Trophoblast cell (in vitro differentiated cells and primary cell): ENCODE data around the gene KIFBP.
"Not testable (repeated sequence)": the region's sequence is repeated elsewhere in the genome, so short reads cannot be mapped to it uniquely, and the experiment has no call there.

ENCODE experiments used
- DNase-seq, 2 donors: peaks; one replicate each; pipeline ENCODE4 v3.0.0-alpha.2; 2016
- H2AFZ ChIP-seq: 2 replicates; pipeline ENCODE4 v1.6.1; 2013; ENCODE audit warnings: low read length, moderate library complexity, mild to moderate bottlenecking; ENCODE audit not compliant: insufficient read depth, poor library complexity
- H2AK5ac ChIP-seq: 2 replicates; pipeline ENCODE4 v1.6.1; 2013; ENCODE audit warnings: mild to moderate bottlenecking, low read length
- H2BK120ac ChIP-seq: 2 replicates; pipeline ENCODE4 v1.6.1; 2013; ENCODE audit warnings: low read length, mild to moderate bottlenecking, moderate library complexity; ENCODE audit not compliant: insufficient read depth, poor library complexity
- H2BK12ac ChIP-seq: 2 replicates; pipeline ENCODE4 v1.6.1; 2013; ENCODE audit warnings: mild to moderate bottlenecking, low read length, moderate library complexity
- H2BK5ac ChIP-seq: 2 replicates; pipeline ENCODE4 v1.6.1; 2013; ENCODE audit warnings: low read length, low read depth, moderate library complexity, mild to moderate bottlenecking; ENCODE audit not compliant: poor library complexity
- H3K14ac ChIP-seq: 2 replicates; pipeline ENCODE4 v1.6.1; 2013; ENCODE audit warnings: mild to moderate bottlenecking, low read length
- H3K18ac ChIP-seq: 2 replicates; pipeline ENCODE4 v1.6.1; 2013; ENCODE audit warnings: mild to moderate bottlenecking, low read length
- H3K23ac ChIP-seq: 2 replicates; pipeline ENCODE4 v1.6.1; 2013; ENCODE audit warnings: low read length
- H3K27ac ChIP-seq: 2 replicates; pipeline ENCODE4 v1.5.1; 2013; ENCODE audit warnings: low read depth, mild to moderate bottlenecking, inconsistent platforms, low read length, moderate library complexity
- H3K27me3 ChIP-seq: 2 replicates; pipeline ENCODE4 v1.6.1; 2013; ENCODE audit warnings: inconsistent platforms, mild to moderate bottlenecking, low read length, moderate library complexity; ENCODE audit not compliant: insufficient read depth
- H3K36me3 ChIP-seq, 2 experiments: 1 replicate in 1 of 2; 2 replicates in 1 of 2; pipeline ENCODE4 v1.6.1; 2013; ENCODE audit warnings: low read length in 2 of 2, mild to moderate bottlenecking in 2 of 2, moderate library complexity in 1 of 2; ENCODE audit not compliant: insufficient read depth in 2 of 2, control insufficient read depth in 1 of 2
- H3K4ac ChIP-seq: 2 replicates; pipeline ENCODE4 v1.6.1; 2013; ENCODE audit warnings: low read depth, mild to moderate bottlenecking, low read length, moderate library complexity
- H3K4me1 ChIP-seq, 2 experiments: 1 replicate in 1 of 2; 2 replicates in 1 of 2; pipeline ENCODE4 v1.6.1; 2013; ENCODE audit warnings: low read length in 2 of 2, mild to moderate bottlenecking in 2 of 2, moderate library complexity in 1 of 2; ENCODE audit not compliant: insufficient read depth in 2 of 2, control insufficient read depth in 1 of 2
- H3K4me2 ChIP-seq: 2 replicates; pipeline ENCODE4 v1.6.1; 2013; ENCODE audit warnings: inconsistent platforms, mild to moderate bottlenecking, low read length, moderate library complexity
- H3K4me3 ChIP-seq: 2 replicates; pipeline ENCODE4 v1.5.1; 2013; ENCODE audit warnings: mild to moderate bottlenecking, low read depth, low read length, inconsistent platforms
- H3K79me1 ChIP-seq: one replicate; pipeline ENCODE4 v1.6.1; 2013; ENCODE audit warnings: low read length
- H3K79me2 ChIP-seq: 2 replicates; pipeline ENCODE4 v1.6.1; 2013; ENCODE audit warnings: low read length, mild to moderate bottlenecking; ENCODE audit not compliant: control insufficient read depth, insufficient read depth, poor library complexity
- H3K9ac ChIP-seq: 2 replicates; pipeline ENCODE4 v1.6.1; 2013; ENCODE audit warnings: mild to moderate bottlenecking, low read length
- H3K9me3 ChIP-seq: 2 replicates; pipeline ENCODE4 v1.6.1; 2013; ENCODE audit warnings: low read depth, mild to moderate bottlenecking, control low read depth, inconsistent platforms, low read length; ENCODE audit not compliant: insufficient read depth
- H4K12ac ChIP-seq: 2 replicates; pipeline ENCODE4 v1.6.1; 2013; ENCODE audit warnings: low read depth, mild to moderate bottlenecking, low read length, moderate library complexity
- H4K8ac ChIP-seq: 2 replicates; pipeline ENCODE4 v1.6.1; 2013; ENCODE audit warnings: low read depth, mild to moderate bottlenecking, low read length, moderate library complexity
- H4K91ac ChIP-seq: one replicate; pipeline ENCODE4 v1.6.1; 2013; ENCODE audit warnings: low read depth, mild to moderate bottlenecking, low read length, moderate library complexity
- WGBS: extraction: QIAGEN DNeasy Blood & Tissue Kit; methylation state at CpG from one replicate; pipeline ENCODE4 v1.1.7; 2013; ENCODE audit warnings: missing lambda C conversion rate; ENCODE audit not compliant: insufficient read length, insufficient coverage; ENCODE audit errors: extremely low coverage; 5-methylcytosine and 5-hydroxymethylcytosine counted together

KIFBP gene

GRCh38 chr10:68975936-68976473 is 12.6 kb upstream of the KIFBP start:
- not testable (repeated sequence) for H4K8ac ChIP-seq, H3K9ac ChIP-seq, H3K9me3 ChIP-seq, H2BK120ac ChIP-seq, H3K27ac ChIP-seq, H3K23ac ChIP-seq, H3K4me3 ChIP-seq, H2BK5ac ChIP-seq, H3K4ac ChIP-seq, H2AFZ ChIP-seq, H3K4me2 ChIP-seq, H3K14ac ChIP-seq, H3K4me1 ChIP-seq, H2AK5ac ChIP-seq, H2BK12ac ChIP-seq, H4K12ac ChIP-seq, DNase-seq, H3K27me3 ChIP-seq, H4K91ac ChIP-seq, H3K79me1 ChIP-seq, H3K18ac ChIP-seq, H3K79me2 ChIP-seq
- WGBS, result no CpG with 5 or more reads among the region's 5 CpGs
- H3K36me3 ChIP-seq, result peaks cover 37 to 55% of the 10 kb centered on the region in 2 experiments

- DNase-seq, H2AFZ ChIP-seq, H3K18ac ChIP-seq, H3K4me2 ChIP-seq, H3K23ac ChIP-seq, H3K9me3 ChIP-seq, H3K79me2 ChIP-seq, H3K79me1 ChIP-seq, H3K4me3 ChIP-seq, H3K4me1 ChIP-seq, H3K27me3 ChIP-seq, H3K4ac ChIP-seq, H2AK5ac ChIP-seq, H4K91ac ChIP-seq, H2BK5ac ChIP-seq, H3K27ac ChIP-seq, H4K8ac ChIP-seq, H2BK120ac ChIP-seq, H2BK12ac ChIP-seq, H4K12ac ChIP-seq, H3K9ac ChIP-seq, H3K14ac ChIP-seq: not testable (repeated sequence)
- peaks cover 34 to 42% of the 10 kb centered on the region in 2 experiments for H3K36me3 ChIP-seq
- no CpG with 5 or more reads among the region's 6 CpGs for WGBS
Observed at GRCh38 chr10:68979738-68980137, 8.9 kb upstream of the KIFBP start.

- Histone ChIP-seq H4K8ac (no peak overlapping the region), H4K91ac (no peak overlapping the region), H3K14ac (no peak overlapping the region), H3K4me3 (no peak overlapping the region), H3K18ac (no peak overlapping the region), H3K9ac (no peak overlapping the region), H3K4me2 (no peak overlapping the region), H3K4ac (no peak overlapping the region), H3K9me3 (no peaks in the 10 kb centered on the region), H2BK12ac (no peak overlapping the region), H2BK120ac (no peak overlapping the region), H2AFZ (no peak overlapping the region), H3K27ac (no peak overlapping the region), H3K23ac (no peak overlapping the region), H3K4me1 (no peaks in the 10 kb centered on the region), H4K12ac (no peak overlapping the region), H3K27me3 (no peaks in the 10 kb centered on the region), H2BK5ac (no peak overlapping the region), H3K79me2 (no peaks in the 10 kb centered on the region), H3K79me1 (no peaks in the 10 kb centered on the region), H3K36me3 (peaks cover 27 to 32% of the 10 kb centered on the region in 2 experiments), H2AK5ac (no peak overlapping the region)
- peak in 1 of 2 donors; percentile 16 for DNase-seq
- no CpG with 5 or more reads among the region's 1 CpG for WGBS
Observed at GRCh38 chr10:68981074-68981473, 7.5 kb upstream of the KIFBP start.

- no peaks in the 10 kb centered on the region for H3K4me1 ChIP-seq
- no peak overlapping the region for H2AK5ac ChIP-seq
- WGBS, result no CpG with 5 or more reads among the region's 11 CpGs
- H3K27me3 ChIP-seq, result no peaks in the 10 kb centered on the region
- no peaks in the 10 kb centered on the region for H3K9me3 ChIP-seq
- peaks cover 19 to 25% of the 10 kb centered on the region in 2 experiments for H3K36me3 ChIP-seq
- H4K8ac ChIP-seq, result no peak overlapping the region
- no peak overlapping the region for H2AFZ ChIP-seq
- no peak overlapping the region for H3K27ac ChIP-seq
- H3K23ac ChIP-seq, result no peak overlapping the region
- no peak overlapping the region for H3K14ac ChIP-seq
- no peak overlapping the region for H2BK120ac ChIP-seq
- no peak overlapping the region for H3K4me3 ChIP-seq
- H3K18ac ChIP-seq, result no peak overlapping the region
- no peak overlapping the region for H4K12ac ChIP-seq
- H2BK5ac ChIP-seq, result no peak overlapping the region
- no peak overlapping the region for H4K91ac ChIP-seq
- H3K4me2 ChIP-seq, result no peak overlapping the region
- no peak for DNase-seq
- H3K4ac ChIP-seq, result no peak overlapping the region
- no peaks in the 10 kb centered on the region for H3K79me1 ChIP-seq
- H3K9ac ChIP-seq, result no peak overlapping the region
- H2BK12ac ChIP-seq, result no peak overlapping the region
- H3K79me2 ChIP-seq, result no peaks in the 10 kb centered on the region
Observed at GRCh38 chr10:68982389-68982788, 6.2 kb upstream of the KIFBP start.
